ENCODE results near the gene SSTR3.

The SSTR3 gene

DNA sequence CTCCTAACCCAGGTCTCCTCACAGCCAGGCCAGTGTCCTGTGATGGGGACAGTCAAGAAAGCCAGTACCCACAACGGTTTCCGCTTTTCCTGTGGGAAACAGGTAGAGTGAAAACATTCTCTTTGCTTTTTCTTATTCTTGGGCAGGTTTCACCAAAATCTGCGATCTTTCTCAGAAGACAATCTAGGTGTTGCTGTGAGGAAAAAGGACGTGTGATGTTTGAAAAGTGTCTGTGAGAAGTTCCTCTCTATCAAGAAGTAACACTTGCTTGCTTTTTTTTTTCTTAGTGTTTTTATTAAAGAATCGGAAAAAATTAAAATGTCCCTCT is 53.4 kb downstream of the SSTR3 start:
- H3K27me3 Mint-ChIP-seq, result no peaks in the 10 kb centered on the region
- H3K4me3 Mint-ChIP-seq, result no peak overlapping the region
- peaks cover 55% of the 10 kb centered on the region for H3K4me1 Mint-ChIP-seq (ENCODE audit: low read depth)
- H3K27ac Mint-ChIP-seq, result no peak overlapping the region
- H3K9me3 Mint-ChIP-seq (ENCODE audit: low read depth), result no peaks in the 10 kb centered on the region
- H3K36me3 Mint-ChIP-seq, result no peaks in the 10 kb centered on the region

DNA sequence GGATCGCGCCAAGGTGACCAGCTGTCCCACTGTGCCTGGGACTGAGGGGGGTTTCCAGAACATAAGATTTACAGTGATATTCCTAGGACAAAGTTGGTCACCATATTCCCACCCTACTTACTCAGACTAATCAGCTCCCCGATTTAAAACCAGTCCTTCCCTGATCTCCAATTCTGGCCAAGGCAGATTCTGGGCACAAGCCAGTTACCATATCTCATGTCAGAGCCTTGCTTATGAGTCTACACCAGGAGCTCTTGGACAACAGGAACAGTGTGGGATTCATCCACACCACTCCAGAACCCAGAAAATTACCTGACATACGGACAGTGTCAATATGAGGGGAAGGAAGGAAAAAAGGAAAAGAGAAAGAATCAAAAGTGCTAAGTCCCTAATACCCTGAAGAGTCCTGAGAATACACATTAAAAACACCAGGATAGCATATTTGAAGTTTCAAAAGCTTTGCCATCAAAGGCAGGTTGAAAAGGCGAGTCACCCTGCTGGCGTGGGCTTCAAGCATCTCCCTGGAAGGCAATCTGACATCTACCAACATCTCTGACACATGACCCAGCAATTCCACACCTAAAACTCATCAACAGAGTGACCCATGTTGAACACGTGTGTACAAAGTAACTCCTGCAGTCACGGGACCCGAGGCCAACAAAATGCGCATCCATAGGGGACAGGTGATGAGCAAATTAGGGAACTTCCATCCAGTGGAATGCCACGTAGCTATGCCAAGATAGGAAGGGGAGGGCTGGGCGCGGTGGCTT is 54.6 kb downstream of the SSTR3 start:
- H3K27ac Mint-ChIP-seq, result peak overlapping the region; percentile 24
- H3K9me3 Mint-ChIP-seq (ENCODE audit: low read depth), result no peaks in the 10 kb centered on the region
- no peak overlapping the region for H3K4me3 Mint-ChIP-seq
- H3K36me3 Mint-ChIP-seq, result no peaks in the 10 kb centered on the region
- no peaks in the 10 kb centered on the region for H3K27me3 Mint-ChIP-seq
- H3K4me1 Mint-ChIP-seq (ENCODE audit: low read depth), result peaks cover 44% of the 10 kb centered on the region

DNA sequence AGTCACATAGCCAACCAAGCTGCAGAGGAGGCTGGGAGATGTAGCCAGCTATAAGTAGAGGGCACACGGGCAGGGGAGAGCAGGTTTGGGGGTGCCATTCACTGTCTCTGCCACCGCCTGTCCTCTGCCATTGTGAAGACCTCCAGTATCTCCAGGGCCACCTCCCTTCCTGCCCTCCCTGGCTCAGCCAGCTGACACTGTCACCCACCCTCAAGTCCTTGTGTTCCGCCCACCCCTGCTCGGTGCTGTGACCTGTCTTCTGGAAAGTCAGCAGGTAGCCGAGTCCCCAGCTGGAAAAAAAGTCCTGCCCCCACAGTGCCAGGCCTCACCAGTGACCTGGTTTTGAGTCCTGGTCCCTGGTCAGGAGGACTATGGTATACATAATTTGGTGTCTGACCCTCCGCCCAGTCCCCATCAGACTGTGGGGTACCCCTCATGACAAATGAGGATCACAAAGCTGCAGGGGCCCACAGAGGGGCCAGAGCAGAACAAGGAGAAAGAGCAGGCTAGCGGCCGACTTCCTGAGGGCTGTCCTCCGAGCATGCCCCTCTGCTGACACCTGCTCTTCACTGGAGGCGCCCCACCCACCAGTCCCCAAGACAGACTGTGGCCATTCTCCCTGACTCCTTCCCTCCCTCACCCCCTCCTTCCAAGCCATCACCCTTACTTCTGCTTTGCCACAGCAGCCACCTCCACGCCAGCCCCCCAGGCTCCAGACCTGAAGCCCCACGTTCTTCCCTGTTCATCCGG is 55.4 kb downstream of the SSTR3 start:
- Mint-ChIP-seq H3K4me1 (ENCODE audit: low read depth) (peaks cover 36% of the 10 kb centered on the region), H3K9me3 (ENCODE audit: low read depth) (no peaks in the 10 kb centered on the region), H3K4me3 (no peak overlapping the region), H3K27ac (no peak overlapping the region), H3K27me3 (no peaks in the 10 kb centered on the region), H3K36me3 (no peaks in the 10 kb centered on the region)

DNA sequence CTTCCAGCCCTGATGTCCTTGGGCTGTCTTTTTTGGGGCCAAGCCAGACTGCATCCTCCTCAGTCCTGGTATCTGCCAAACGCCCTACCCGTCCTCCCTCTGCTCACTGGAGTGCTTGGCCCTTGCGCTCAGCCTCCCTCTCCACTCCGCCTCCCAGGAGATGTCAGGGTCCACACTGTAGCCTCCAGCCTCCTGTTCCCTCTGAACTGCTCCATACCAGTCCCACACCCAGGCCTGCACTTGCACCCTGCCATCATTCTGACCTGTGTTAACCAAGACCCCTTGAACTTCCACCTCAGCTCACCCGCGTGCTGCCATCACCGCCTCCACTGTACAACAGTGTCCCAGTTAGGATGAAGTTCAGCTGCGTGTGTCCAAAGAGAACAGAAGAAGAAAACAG is 56.3 kb downstream of the SSTR3 start:
- no peak overlapping the region for H3K4me3 Mint-ChIP-seq
- H3K36me3 Mint-ChIP-seq, result no peaks in the 10 kb centered on the region
- no peak overlapping the region for H3K27ac Mint-ChIP-seq
- peaks cover 34% of the 10 kb centered on the region for H3K4me1 Mint-ChIP-seq (ENCODE audit: low read depth)
- H3K9me3 Mint-ChIP-seq (ENCODE audit: low read depth), result no peaks in the 10 kb centered on the region
- no peaks in the 10 kb centered on the region for H3K27me3 Mint-ChIP-seq

DNA sequence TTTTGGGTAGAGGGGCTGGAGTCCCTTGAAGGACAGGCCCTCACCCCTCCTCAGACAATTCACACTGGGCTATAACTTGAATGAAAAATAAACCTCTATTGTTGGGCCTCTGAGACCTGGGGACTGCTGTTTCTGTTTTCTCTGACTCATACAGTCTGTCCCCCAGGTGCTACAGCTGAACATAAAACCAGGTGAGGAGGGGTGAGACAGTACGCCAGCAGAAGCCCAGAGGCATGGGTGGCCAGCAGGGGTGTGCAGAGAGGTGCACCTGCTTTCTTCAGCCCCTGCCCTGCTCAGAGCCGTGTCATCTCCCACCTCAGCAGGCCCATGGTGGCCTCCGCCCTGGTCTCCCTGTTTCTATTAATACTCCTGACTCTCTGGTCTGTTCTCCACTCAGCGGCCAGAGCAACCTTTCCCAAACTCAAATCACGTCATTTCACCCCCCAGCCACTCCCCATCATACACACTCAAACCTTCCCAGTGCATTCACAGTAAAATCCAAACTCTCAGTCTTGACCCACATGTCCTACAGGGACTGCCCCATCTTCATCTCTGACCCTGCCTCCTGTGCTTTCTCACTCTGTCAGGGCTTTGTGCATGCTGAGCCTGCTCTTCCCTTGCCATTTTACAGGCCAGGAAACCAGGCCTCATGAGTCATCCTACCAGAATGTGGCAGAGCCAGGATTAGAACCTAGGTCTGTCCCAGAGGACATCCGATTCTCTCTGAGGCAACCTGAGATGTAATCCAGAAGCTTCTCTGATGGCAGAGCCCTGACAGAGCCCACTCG is 57.2 kb downstream of the SSTR3 start:
- Mint-ChIP-seq H3K27me3 (no peaks in the 10 kb centered on the region), H3K4me1 (ENCODE audit: low read depth) (peaks cover 40% of the 10 kb centered on the region), H3K4me3 (no peak overlapping the region), H3K36me3 (no peaks in the 10 kb centered on the region), H3K9me3 (ENCODE audit: low read depth) (no peaks in the 10 kb centered on the region), H3K27ac (peak overlapping the region; percentile 42)

Measured in activated naive CD8-positive, alpha-beta T cell (primary cell).